ENCODE data around the gene DDX6. TPM values are rescaled to one million over a fixed set of nuclear protein-coding genes. Genes with fewer than 3 reads are reported as not detected.

Gene DDX6
- total and polyA plus RNA-seq, 4 donors: 11.3 to 98.4 (median 43.8) TPM

DNA sequence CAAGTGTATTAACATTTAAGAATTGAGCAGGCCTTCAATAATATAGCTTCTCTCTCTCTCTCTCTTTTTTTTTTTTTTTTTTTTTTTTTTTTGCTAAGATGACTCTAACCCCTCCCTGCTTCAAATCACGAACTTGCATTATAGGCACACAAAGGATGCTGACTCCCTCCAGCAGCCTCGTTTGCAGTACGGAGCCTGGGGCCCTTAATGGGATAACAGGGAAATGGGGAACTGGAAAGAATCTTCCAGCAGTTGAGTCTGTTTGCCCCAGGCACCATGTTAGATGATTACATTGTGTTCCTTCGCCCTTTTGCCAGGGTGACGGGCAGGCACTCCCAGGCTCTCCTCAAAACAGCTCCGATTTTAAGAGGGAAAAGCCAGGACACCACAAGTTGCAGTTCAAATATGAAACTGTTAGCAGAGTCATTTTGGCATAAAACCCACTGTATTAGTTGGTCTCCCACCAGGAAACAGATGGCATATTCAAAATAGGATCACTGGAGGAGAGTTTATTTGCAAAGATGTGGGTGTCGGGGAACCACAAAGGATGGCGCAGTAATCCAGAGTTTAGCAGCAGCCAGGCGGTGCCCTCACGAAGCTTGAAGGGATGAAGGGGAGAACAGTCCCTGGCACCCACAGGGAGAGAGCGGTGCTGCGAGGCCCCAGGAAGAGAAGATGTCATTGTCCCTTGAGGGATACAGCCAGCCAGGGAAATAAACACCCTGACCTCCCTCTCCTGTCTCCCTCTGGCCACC, 85.0 kb downstream of the DDX6 start:
- Histone ChIP-seq H3K27ac (ENCODE audit: low read depth in 1 of 2, low read length in 2 of 2) (no peak overlapping the region), H3K9ac (ENCODE audit: low read depth in 1 of 2, low read length in 2 of 2) (no peak overlapping the region), H3K36me3 (ENCODE audit: control insufficient read depth in 4 of 4, insufficient read depth in 3 of 4, low read depth in 1 of 4, low read length in 3 of 4) (no peaks in the 10 kb centered on the region), H3K9me3 (ENCODE audit: control insufficient read depth in 4 of 4, low read length in 3 of 4) (no peaks in the 10 kb centered on the region), H3K4me1 (ENCODE audit: control insufficient read depth in 4 of 4, insufficient read depth in 4 of 4, low read length in 3 of 4) (no peaks in the 10 kb centered on the region), H3K27me3 (ENCODE audit: control insufficient read depth in 4 of 4, insufficient read depth in 4 of 4, low read length in 3 of 4) (no peaks in the 10 kb centered on the region), H3K4me3 (ENCODE audit: low read depth in 1 of 3, low read length in 3 of 3) (no peak overlapping the region)
- WGBS: 80% methylated on average over 12 of the region's 12 CpGs
- DNase-seq (ENCODE audit: low spot score): no peak
- TF ChIP-seq FOXA1 (IDR thresholded peaks at IDR 0.05): no peak
- no peak for TF ChIP-seq JUND (IDR thresholded peaks at IDR 0.05)
- TF ChIP-seq YY1 (IDR thresholded peaks at IDR 0.05): no peak

DNA sequence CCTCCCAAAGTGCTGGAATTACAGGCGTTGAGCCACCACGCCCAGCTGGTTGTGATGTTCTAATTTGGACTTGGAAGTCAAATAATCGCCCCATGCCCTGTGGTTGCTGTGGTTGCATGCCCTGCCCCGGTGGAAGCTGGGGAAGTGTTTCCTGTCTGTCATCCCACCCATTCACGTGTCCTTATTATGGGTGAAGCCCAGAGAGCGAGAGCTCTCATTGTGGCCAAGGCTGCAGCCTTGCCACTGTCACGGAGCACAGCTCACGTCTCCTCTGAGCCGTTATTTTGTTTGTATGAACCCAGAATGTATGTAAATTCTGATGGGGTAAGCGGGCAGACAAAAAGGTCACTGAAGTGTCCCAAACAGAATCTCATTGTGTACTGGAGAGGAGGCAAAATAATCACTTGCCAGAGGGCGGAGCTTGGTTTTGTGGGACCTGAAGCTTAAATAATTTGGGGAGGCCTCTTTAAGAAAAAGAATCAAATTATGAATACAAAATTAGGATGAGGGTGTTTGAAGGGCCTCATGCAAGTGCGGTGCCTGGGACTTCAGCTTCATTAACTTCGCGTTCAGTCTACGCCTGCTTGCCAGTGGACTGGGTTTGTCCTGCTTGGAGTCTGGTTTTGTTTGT, 85.7 kb downstream of the DDX6 start:
- H3K4me3 ChIP-seq (ENCODE audit: low read depth in 1 of 3, low read length in 3 of 3): no peak overlapping the region
- TF ChIP-seq HNF4A (conservative IDR thresholded peaks at IDR 0.05) (no peak), FOXA2 (IDR thresholded peaks at IDR 0.05) (no peak), HNF4G (IDR thresholded peaks at IDR 0.05) (no peak)
- H3K27ac ChIP-seq (ENCODE audit: low read depth in 1 of 2, low read length in 2 of 2): no peak overlapping the region
- no peaks in the 10 kb centered on the region for H3K9me3 ChIP-seq (ENCODE audit: control insufficient read depth in 4 of 4, low read length in 3 of 4)
- DNase-seq (ENCODE audit: low spot score): no peak
- H3K27me3 ChIP-seq (ENCODE audit: control insufficient read depth in 4 of 4, insufficient read depth in 4 of 4, low read length in 3 of 4): no peaks in the 10 kb centered on the region
- no peaks in the 10 kb centered on the region for H3K4me1 ChIP-seq (ENCODE audit: control insufficient read depth in 4 of 4, insufficient read depth in 4 of 4, low read length in 3 of 4)
- H3K36me3 ChIP-seq (ENCODE audit: control insufficient read depth in 4 of 4, insufficient read depth in 3 of 4, low read depth in 1 of 4, low read length in 3 of 4): no peaks in the 10 kb centered on the region
- 74% methylated on average over 15 of the region's 15 CpGs for WGBS
- no peak overlapping the region for H3K9ac ChIP-seq (ENCODE audit: low read depth in 1 of 2, low read length in 2 of 2)

- no peak for TF ChIP-seq JUND (IDR thresholded peaks at IDR 0.05)
- TF ChIP-seq REST (IDR thresholded peaks at IDR 0.05): no peak
- no peak for TF ChIP-seq HNF4A (conservative IDR thresholded peaks at IDR 0.05)
- TF ChIP-seq RXRA (IDR thresholded peaks at IDR 0.05): no peak
- no peak for TF ChIP-seq SP1 (IDR thresholded peaks at IDR 0.05)
- no peak for TF ChIP-seq ATF3 (IDR thresholded peaks at IDR 0.05)
- no peak for TF ChIP-seq YY1 (IDR thresholded peaks at IDR 0.05)
- no peak for TF ChIP-seq NR2F2 (IDR thresholded peaks at IDR 0.05)
- TF ChIP-seq, protein P1, sequence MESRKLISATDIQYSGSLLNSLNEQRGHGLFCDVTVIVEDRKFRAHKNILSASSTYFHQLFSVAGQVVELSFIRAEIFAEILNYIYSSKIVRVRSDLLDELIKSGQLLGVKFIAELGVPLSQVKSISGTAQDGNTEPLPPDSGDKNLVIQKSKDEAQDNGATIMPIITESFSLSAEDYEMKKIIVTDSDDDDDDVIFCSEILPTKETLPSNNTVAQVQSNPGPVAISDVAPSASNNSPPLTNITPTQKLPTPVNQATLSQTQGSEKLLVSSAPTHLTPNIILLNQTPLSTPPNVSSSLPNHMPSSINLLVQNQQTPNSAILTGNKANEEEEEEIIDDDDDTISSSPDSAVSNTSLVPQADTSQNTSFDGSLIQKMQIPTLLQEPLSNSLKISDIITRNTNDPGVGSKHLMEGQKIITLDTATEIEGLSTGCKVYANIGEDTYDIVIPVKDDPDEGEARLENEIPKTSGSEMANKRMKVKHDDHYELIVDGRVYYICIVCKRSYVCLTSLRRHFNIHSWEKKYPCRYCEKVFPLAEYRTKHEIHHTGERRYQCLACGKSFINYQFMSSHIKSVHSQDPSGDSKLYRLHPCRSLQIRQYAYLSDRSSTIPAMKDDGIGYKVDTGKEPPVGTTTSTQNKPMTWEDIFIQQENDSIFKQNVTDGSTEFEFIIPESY (IDR thresholded peaks at IDR 0.05): no peak
- no peak for TF ChIP-seq FOXA1 (IDR thresholded peaks at IDR 0.05)
- TF ChIP-seq HNF4G (IDR thresholded peaks at IDR 0.05): no peak
- no peak for TF ChIP-seq FOXA2 (IDR thresholded peaks at IDR 0.05)
- TF ChIP-seq MAX (IDR thresholded peaks at IDR 0.05): no peak
- TF ChIP-seq RAD21 (IDR thresholded peaks at IDR 0.05): no peak
- TF ChIP-seq GABPA (IDR thresholded peaks at IDR 0.05 in 1 of 2, conservative IDR thresholded peaks at IDR 0.05 in 1 of 2): no peak
- TF ChIP-seq, protein P2, sequence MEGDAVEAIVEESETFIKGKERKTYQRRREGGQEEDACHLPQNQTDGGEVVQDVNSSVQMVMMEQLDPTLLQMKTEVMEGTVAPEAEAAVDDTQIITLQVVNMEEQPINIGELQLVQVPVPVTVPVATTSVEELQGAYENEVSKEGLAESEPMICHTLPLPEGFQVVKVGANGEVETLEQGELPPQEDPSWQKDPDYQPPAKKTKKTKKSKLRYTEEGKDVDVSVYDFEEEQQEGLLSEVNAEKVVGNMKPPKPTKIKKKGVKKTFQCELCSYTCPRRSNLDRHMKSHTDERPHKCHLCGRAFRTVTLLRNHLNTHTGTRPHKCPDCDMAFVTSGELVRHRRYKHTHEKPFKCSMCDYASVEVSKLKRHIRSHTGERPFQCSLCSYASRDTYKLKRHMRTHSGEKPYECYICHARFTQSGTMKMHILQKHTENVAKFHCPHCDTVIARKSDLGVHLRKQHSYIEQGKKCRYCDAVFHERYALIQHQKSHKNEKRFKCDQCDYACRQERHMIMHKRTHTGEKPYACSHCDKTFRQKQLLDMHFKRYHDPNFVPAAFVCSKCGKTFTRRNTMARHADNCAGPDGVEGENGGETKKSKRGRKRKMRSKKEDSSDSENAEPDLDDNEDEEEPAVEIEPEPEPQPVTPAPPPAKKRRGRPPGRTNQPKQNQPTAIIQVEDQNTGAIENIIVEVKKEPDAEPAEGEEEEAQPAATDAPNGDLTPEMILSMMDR (IDR thresholded peaks at IDR 0.05; ENCODE audit: low read depth, low read length, missing input control): no peak
- no peak for TF ChIP-seq EGR1 (IDR thresholded peaks at IDR 0.05; ENCODE audit: low read depth in 2 of 2)
- no peak for TF ChIP-seq TAF1 (conservative IDR thresholded peaks at IDR 0.05)
- no peaks in the 10 kb centered on the region for H3K4me1 ChIP-seq (ENCODE audit: control insufficient read depth in 4 of 4, insufficient read depth in 4 of 4, low read length in 3 of 4)
- 93% methylated on average over 5 of the region's 5 CpGs for WGBS
Measured at GRCh38 chr11:118703563-118704106, 87.3 kb downstream of the DDX6 start.

More at GRCh38 chr11:118703563-118704106, 87.3 kb downstream of the DDX6 start:
- H3K9ac ChIP-seq (ENCODE audit: low read depth in 1 of 2, low read length in 2 of 2): no peak overlapping the region
- H3K36me3 ChIP-seq (ENCODE audit: control insufficient read depth in 4 of 4, insufficient read depth in 3 of 4, low read depth in 1 of 4, low read length in 3 of 4): no peaks in the 10 kb centered on the region
- H3K27me3 ChIP-seq (ENCODE audit: control insufficient read depth in 4 of 4, insufficient read depth in 4 of 4, low read length in 3 of 4): no peaks in the 10 kb centered on the region
- H3K9me3 ChIP-seq (ENCODE audit: control insufficient read depth in 4 of 4, low read length in 3 of 4): no peaks in the 10 kb centered on the region
- H3K4me3 ChIP-seq (ENCODE audit: low read depth in 1 of 3, low read length in 3 of 3): no peak overlapping the region
- DNase-seq (ENCODE audit: low spot score): no peak
- H3K27ac ChIP-seq (ENCODE audit: low read depth in 1 of 2, low read length in 2 of 2): no peak overlapping the region

Measured in liver (tissue), 9 donors.